Neural progenitor cell (in vitro differentiated cells): ENCODE data around the gene SUGCT. TPM values are rescaled to one million over a fixed set of nuclear protein-coding genes. Genes with fewer than 3 reads are reported as not detected.

Source experiments
- DNase-seq: peaks from one replicate; pipeline ENCODE4 v3.0.0-alpha.2; 2016; ENCODE audit warnings: low spot score
- H2AFZ ChIP-seq: fragments of 200-600 bp; sonication (generic); replicated peaks from 2 replicates; pipeline ENCODE4 v1.6.1; 2016; ENCODE audit warnings: antibody characterized with exemption
- H3F3A ChIP-seq: fragments of 200-600 bp; sonication (generic); 2 replicates; pipeline ENCODE4 v1.6.1; 2016; ENCODE audit warnings: antibody characterized with exemption, low read depth
- H3K27ac ChIP-seq: fragments of 200-600 bp; sonication (generic); 2 replicates; pipeline ENCODE4 v1.5.1; 2016; ENCODE audit warnings: mild to moderate bottlenecking
- H3K27me3 ChIP-seq: fragments of 200-600 bp; sonication (generic); 2 replicates; pipeline ENCODE4 v1.6.1; 2016; ENCODE audit warnings: mild to moderate bottlenecking, moderate library complexity
- H3K36me3 ChIP-seq: fragments of 200-600 bp; sonication (generic); 2 replicates; pipeline ENCODE4 v1.5.1; 2016
- H3K4me1 ChIP-seq: fragments of 200-600 bp; sonication (generic); 2 replicates; pipeline ENCODE4 v1.6.1; 2016; ENCODE audit warnings: mixed run types
- H3K4me2 ChIP-seq: fragments of 200-600 bp; sonication (generic); 2 replicates; pipeline ENCODE4 v1.6.1; 2016
- H3K4me3 ChIP-seq: fragments of 200-600 bp; sonication (generic); 2 replicates; pipeline ENCODE4 v1.5.1; 2016
- H3K79me2 ChIP-seq: fragments of 200-600 bp; sonication (generic); 2 replicates; pipeline ENCODE4 v1.6.1; 2016; ENCODE audit warnings: low read depth
- H3K9ac ChIP-seq: fragments of 200-600 bp; sonication (generic); 2 replicates; pipeline ENCODE4 v1.6.1; 2016
- H3K9me3 ChIP-seq: fragments of 200-600 bp; sonication (generic); 2 replicates; pipeline ENCODE4 v1.5.1; 2016; ENCODE audit warnings: low read depth
- H4K20me1 ChIP-seq: fragments of 200-600 bp; sonication (generic); 2 replicates; pipeline ENCODE4 v1.6.1; 2016; ENCODE audit warnings: low read depth
- H3K27ac Mint-ChIP-seq: 3 replicates; pipeline ENCODE4 v1.8.0; 2021; ENCODE audit warnings: mixed read lengths
- H3K27me3 Mint-ChIP-seq: 2 replicates; pipeline ENCODE4 v1.8.0; 2022; ENCODE audit warnings: low read depth, mild to moderate bottlenecking, inconsistent platforms, moderate library complexity, mixed read lengths; ENCODE audit not compliant: insufficient read depth
- H3K36me3 Mint-ChIP-seq: 3 replicates; pipeline ENCODE4 v1.8.0; 2021; ENCODE audit warnings: mixed read lengths
- H3K4me1 Mint-ChIP-seq: 3 replicates; pipeline ENCODE4 v1.8.0; 2021; ENCODE audit warnings: mixed read lengths
- H3K4me3 Mint-ChIP-seq: 3 replicates; pipeline ENCODE4 v1.8.0; 2021; ENCODE audit warnings: mild to moderate bottlenecking, moderate library complexity, mixed read lengths
- H3K9me3 Mint-ChIP-seq: 3 replicates; pipeline ENCODE4 v1.8.0; 2020; ENCODE audit warnings: mixed read lengths
- CTCF ChIP-seq: fragments of 200-600 bp; sonication (generic); IDR thresholded peaks from 2 replicates; pipeline ENCODE4 v1.5.1; 2017; ENCODE audit warnings: antibody characterized with exemption, mild to moderate bottlenecking
- EZH2 ChIP-seq: fragments of 200-600 bp; sonication (generic); IDR thresholded peaks from 2 replicates; pipeline ENCODE4 v1.6.1; 2017; ENCODE audit warnings: antibody characterized with exemption, mild to moderate bottlenecking, moderate library complexity
- EZH2phosphoT487 ChIP-seq: fragments of 200-600 bp; sonication (generic); IDR thresholded peaks from 2 replicates; pipeline ENCODE4 v1.6.1; 2017; ENCODE audit warnings: antibody characterized with exemption
- total RNA-seq: library from RNA; depleted of rRNA; stranded (reverse); fragments of >200 nt; gene quantifications from 2 replicates; pipeline ENCODE4 v1.2.3, GENCODE V29; 2015; ENCODE audit warnings: low replicate concordance

The SUGCT gene
- total RNA-seq, 1 donor from 2014 or later = 10.1 TPM

GRCh38 chr7:40098810-40099209 lies 36.0 kb upstream of the SUGCT start:
- Histone ChIP-seq H3K4me1 (no peaks in the 10 kb centered on the region), H3K27ac (no peak overlapping the region), H3F3A (peaks cover 4% of the 10 kb centered on the region), H3K9ac (no peak overlapping the region), H3K36me3 (no peaks in the 10 kb centered on the region), H2AFZ (no peak overlapping the region), H4K20me1 (no peaks in the 10 kb centered on the region), H3K27me3 (no peaks in the 10 kb centered on the region), H3K9me3 (no peaks in the 10 kb centered on the region), H3K4me3 (no peak overlapping the region), H3K79me2 (no peaks in the 10 kb centered on the region), H3K4me2 (no peak overlapping the region)
- TF ChIP-seq CTCF (no peak), EZH2 (no peak), EZH2phosphoT487 (no peak)
- Mint-ChIP-seq H3K4me3 (no peak overlapping the region), H3K4me1 (peaks cover 3% of the 10 kb centered on the region), H3K27ac (no peak overlapping the region), H3K36me3 (peaks cover 5% of the 10 kb centered on the region), H3K9me3 (no peaks in the 10 kb centered on the region), H3K27me3 (no peaks in the 10 kb centered on the region)
- DNase-seq = no peak

- Histone ChIP-seq H3K27ac (no peak overlapping the region), H3K27me3 (no peaks in the 10 kb centered on the region), H4K20me1 (no peaks in the 10 kb centered on the region), H3K4me3 (no peak overlapping the region), H3K36me3 (no peaks in the 10 kb centered on the region), H3K4me2 (no peak overlapping the region), H3K79me2 (no peaks in the 10 kb centered on the region), H3F3A (peaks cover 4% of the 10 kb centered on the region), H3K4me1 (no peaks in the 10 kb centered on the region), H3K9me3 (no peaks in the 10 kb centered on the region), H2AFZ (no peak overlapping the region), H3K9ac (no peak overlapping the region)
- no peak overlapping the region for H3K4me3 Mint-ChIP-seq
- DNase-seq = no peak
- H3K9me3 Mint-ChIP-seq = no peaks in the 10 kb centered on the region
- TF ChIP-seq EZH2 = no peak
- no peak for TF ChIP-seq CTCF
- TF ChIP-seq EZH2phosphoT487 = no peak
- H3K27me3 Mint-ChIP-seq = no peaks in the 10 kb centered on the region
- no peak overlapping the region for H3K27ac Mint-ChIP-seq
- peaks cover 3% of the 10 kb centered on the region for H3K4me1 Mint-ChIP-seq
- no peaks in the 10 kb centered on the region for H3K36me3 Mint-ChIP-seq
Measured at GRCh38 chr7:40099837-40100236, 35.0 kb upstream of the SUGCT start.

- H3K9me3 ChIP-seq = no peaks in the 10 kb centered on the region
- TF ChIP-seq EZH2 (no peak), CTCF (no peak), EZH2phosphoT487 (no peak)
- H4K20me1 ChIP-seq = no peaks in the 10 kb centered on the region
- Mint-ChIP-seq H3K27me3 (no peaks in the 10 kb centered on the region), H3K9me3 (no peaks in the 10 kb centered on the region), H3K4me3 (no peak overlapping the region), H3K4me1 (no peaks in the 10 kb centered on the region), H3K36me3 (no peaks in the 10 kb centered on the region), H3K27ac (no peak overlapping the region)
- no peaks in the 10 kb centered on the region for H3K79me2 ChIP-seq
- DNase-seq = no peak
- H3K4me3 ChIP-seq = no peak overlapping the region
- no peak overlapping the region for H3K27ac ChIP-seq
- no peaks in the 10 kb centered on the region for H3K4me1 ChIP-seq
- no peak overlapping the region for H3K9ac ChIP-seq
- H3F3A ChIP-seq = peaks cover 4% of the 10 kb centered on the region
- H3K27me3 ChIP-seq = no peaks in the 10 kb centered on the region
- H3K36me3 ChIP-seq = no peaks in the 10 kb centered on the region
- H3K4me2 ChIP-seq = no peak overlapping the region
- H2AFZ ChIP-seq = no peak overlapping the region
Measured at GRCh38 chr7:40101201-40101600, 33.6 kb upstream of the SUGCT start.
